H1 (cell line): ENCODE results near the gene SLC15A3. TPM values are rescaled to one million over a fixed set of nuclear protein-coding genes. Genes with fewer than 3 reads are reported as not detected.

Experiments used
- CHD1 ChIP-seq: IDR thresholded peaks from 2 replicates; pipeline ENCODE4 v1.6.1; 2012; ENCODE audit warnings: low read depth, low read length, improper control_type of control experiment
- EZH2 ChIP-seq: fragments of 200-600 bp; sonication (generic); IDR thresholded peaks from 2 replicates; pipeline ENCODE4 v1.7.1; 2012; ENCODE audit warnings: low read depth, mild to moderate bottlenecking, moderate library complexity, low read length, inconsistent platforms; ENCODE audit not compliant: severe bottlenecking
- MAX ChIP-seq: IDR thresholded peaks from 2 replicates; pipeline ENCODE4 v1.6.1; 2012; ENCODE audit warnings: inconsistent platforms
- NRF1 ChIP-seq: IDR thresholded peaks from 2 replicates; pipeline ENCODE4 v1.6.1; 2011; ENCODE audit warnings: mild to moderate bottlenecking, low read depth, low read length, improper control_type of control experiment
- PHF8 ChIP-seq: fragments of 200-600 bp; sonication (generic); conservative IDR thresholded peaks from 2 replicates; pipeline ENCODE4 v1.7.1; 2012; ENCODE audit warnings: low read depth, mild to moderate bottlenecking, inconsistent platforms, low read length, moderate library complexity
- POLR2AphosphoS5 ChIP-seq: IDR thresholded peaks from 2 replicates; pipeline ENCODE4 v1.6.1; 2011; ENCODE audit warnings: low read depth, low read length
- POU5F1 ChIP-seq: IDR thresholded peaks from 2 replicates; pipeline ENCODE4 v1.6.1; 2011; ENCODE audit warnings: low read depth, mild to moderate bottlenecking, low read length, moderate library complexity
- RFX5 ChIP-seq: IDR thresholded peaks from 2 replicates; pipeline ENCODE4 v1.6.1; 2011; ENCODE audit warnings: low read depth, low read length, improper control_type of control experiment, borderline replicate concordance
- TEAD4 ChIP-seq: IDR thresholded peaks from 2 replicates; pipeline ENCODE4 v1.6.1; 2012; ENCODE audit warnings: low read depth, low read length, inconsistent platforms, mixed read lengths
- polyA plus RNA-seq, 7 experiments: library from polyadenylated mRNA; depleted of rRNA in 3 of 7; stranded (reverse) in 5 of 7; unstranded in 2 of 7; fragments of >200 nt in 5 of 7; fragments of 200-250 nt in 2 of 7; gene quantifications; 1 replicate in 5 of 7; 2 replicates in 1 of 7; 4 replicates in 1 of 7; pipeline versions ENCODE4 v1.2.1 to v1.2.3, GENCODE V29; 2011 to 2013; ENCODE audit warnings: missing spikeins in 2 of 7, mixed read lengths in 2 of 7
- total RNA-seq: library from RNA; stranded (reverse); fragmentation: NEBNext Ultra II Directional; extraction: Animal tissue kit (Norgen Biotek cat#: 25700); gene quantifications from 2 replicates; pipeline ENCODE4 v1.2.1, GENCODE V29; 2021
- TF ChIP-seq, protein P1 (sequence below): fragments of 300-600 bp; sonication (generic); IDR thresholded peaks from 2 replicates; pipeline ENCODE4 v1.7.1; 2012; ENCODE audit warnings: low read length, moderate library complexity, mild to moderate bottlenecking, inconsistent platforms; ENCODE audit not compliant: insufficient replicate concordance

The SLC15A3 gene
- total and polyA plus RNA-seq, 2 of the 8 experiments (the other 6 are each of a cell fraction or from before 2014, with no cell fraction given), result 25.8 to 31.0 TPM

- TF ChIP-seq, protein P1, sequence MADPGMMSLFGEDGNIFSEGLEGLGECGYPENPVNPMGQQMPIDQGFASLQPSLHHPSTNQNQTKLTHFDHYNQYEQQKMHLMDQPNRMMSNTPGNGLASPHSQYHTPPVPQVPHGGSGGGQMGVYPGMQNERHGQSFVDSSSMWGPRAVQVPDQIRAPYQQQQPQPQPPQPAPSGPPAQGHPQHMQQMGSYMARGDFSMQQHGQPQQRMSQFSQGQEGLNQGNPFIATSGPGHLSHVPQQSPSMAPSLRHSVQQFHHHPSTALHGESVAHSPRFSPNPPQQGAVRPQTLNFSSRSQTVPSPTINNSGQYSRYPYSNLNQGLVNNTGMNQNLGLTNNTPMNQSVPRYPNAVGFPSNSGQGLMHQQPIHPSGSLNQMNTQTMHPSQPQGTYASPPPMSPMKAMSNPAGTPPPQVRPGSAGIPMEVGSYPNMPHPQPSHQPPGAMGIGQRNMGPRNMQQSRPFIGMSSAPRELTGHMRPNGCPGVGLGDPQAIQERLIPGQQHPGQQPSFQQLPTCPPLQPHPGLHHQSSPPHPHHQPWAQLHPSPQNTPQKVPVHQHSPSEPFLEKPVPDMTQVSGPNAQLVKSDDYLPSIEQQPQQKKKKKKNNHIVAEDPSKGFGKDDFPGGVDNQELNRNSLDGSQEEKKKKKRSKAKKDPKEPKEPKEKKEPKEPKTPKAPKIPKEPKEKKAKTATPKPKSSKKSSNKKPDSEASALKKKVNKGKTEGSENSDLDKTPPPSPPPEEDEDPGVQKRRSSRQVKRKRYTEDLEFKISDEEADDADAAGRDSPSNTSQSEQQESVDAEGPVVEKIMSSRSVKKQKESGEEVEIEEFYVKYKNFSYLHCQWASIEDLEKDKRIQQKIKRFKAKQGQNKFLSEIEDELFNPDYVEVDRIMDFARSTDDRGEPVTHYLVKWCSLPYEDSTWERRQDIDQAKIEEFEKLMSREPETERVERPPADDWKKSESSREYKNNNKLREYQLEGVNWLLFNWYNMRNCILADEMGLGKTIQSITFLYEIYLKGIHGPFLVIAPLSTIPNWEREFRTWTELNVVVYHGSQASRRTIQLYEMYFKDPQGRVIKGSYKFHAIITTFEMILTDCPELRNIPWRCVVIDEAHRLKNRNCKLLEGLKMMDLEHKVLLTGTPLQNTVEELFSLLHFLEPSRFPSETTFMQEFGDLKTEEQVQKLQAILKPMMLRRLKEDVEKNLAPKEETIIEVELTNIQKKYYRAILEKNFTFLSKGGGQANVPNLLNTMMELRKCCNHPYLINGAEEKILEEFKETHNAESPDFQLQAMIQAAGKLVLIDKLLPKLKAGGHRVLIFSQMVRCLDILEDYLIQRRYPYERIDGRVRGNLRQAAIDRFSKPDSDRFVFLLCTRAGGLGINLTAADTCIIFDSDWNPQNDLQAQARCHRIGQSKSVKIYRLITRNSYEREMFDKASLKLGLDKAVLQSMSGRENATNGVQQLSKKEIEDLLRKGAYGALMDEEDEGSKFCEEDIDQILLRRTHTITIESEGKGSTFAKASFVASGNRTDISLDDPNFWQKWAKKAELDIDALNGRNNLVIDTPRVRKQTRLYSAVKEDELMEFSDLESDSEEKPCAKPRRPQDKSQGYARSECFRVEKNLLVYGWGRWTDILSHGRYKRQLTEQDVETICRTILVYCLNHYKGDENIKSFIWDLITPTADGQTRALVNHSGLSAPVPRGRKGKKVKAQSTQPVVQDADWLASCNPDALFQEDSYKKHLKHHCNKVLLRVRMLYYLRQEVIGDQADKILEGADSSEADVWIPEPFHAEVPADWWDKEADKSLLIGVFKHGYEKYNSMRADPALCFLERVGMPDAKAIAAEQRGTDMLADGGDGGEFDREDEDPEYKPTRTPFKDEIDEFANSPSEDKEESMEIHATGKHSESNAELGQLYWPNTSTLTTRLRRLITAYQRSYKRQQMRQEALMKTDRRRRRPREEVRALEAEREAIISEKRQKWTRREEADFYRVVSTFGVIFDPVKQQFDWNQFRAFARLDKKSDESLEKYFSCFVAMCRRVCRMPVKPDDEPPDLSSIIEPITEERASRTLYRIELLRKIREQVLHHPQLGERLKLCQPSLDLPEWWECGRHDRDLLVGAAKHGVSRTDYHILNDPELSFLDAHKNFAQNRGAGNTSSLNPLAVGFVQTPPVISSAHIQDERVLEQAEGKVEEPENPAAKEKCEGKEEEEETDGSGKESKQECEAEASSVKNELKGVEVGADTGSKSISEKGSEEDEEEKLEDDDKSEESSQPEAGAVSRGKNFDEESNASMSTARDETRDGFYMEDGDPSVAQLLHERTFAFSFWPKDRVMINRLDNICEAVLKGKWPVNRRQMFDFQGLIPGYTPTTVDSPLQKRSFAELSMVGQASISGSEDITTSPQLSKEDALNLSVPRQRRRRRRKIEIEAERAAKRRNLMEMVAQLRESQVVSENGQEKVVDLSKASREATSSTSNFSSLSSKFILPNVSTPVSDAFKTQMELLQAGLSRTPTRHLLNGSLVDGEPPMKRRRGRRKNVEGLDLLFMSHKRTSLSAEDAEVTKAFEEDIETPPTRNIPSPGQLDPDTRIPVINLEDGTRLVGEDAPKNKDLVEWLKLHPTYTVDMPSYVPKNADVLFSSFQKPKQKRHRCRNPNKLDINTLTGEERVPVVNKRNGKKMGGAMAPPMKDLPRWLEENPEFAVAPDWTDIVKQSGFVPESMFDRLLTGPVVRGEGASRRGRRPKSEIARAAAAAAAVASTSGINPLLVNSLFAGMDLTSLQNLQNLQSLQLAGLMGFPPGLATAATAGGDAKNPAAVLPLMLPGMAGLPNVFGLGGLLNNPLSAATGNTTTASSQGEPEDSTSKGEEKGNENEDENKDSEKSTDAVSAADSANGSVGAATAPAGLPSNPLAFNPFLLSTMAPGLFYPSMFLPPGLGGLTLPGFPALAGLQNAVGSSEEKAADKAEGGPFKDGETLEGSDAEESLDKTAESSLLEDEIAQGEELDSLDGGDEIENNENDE, result no peak
- TF ChIP-seq TEAD4 (no peak; the same call in 1 of the 2 replicates), POLR2AphosphoS5 (no peak), MAX (peak; percentile 94), POU5F1 (no peak), EZH2 (peak; percentile 28), PHF8 (peak; percentile 66), RFX5 (no peak), NRF1 (no peak), CHD1 (no peak)
These were observed 27.7 kb downstream of the SLC15A3 start, which contains the start of gene TMEM132A (continued) for GRCh38 chr11:60924110-60924905.
